ENCODE measurements around the gene CT47C1. TPM values are rescaled to one million over a fixed set of nuclear protein-coding genes. Genes with fewer than 3 reads are reported as not detected.

Gene CT47C1
- total RNA-seq, 1 experiment from 2014 or later: not detected

DNA sequence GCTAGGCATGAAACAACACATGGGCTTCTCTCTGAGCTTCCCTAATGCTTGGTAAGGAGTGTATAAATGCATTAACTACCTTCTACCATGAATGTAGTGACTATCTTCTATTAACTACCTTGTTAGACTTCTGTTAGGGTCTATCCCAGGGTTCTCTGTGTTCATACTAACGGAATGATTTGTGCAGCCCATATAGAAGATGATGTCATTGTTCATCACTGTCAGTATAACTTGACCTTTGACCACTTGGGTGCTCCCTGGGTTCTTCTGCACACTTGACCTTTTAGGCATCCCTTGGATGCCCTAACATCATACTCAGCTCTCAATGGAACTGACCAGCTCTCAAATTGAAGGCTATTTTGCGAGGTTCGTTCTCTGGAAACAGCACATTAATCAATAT, 30.8 kb upstream of the CT47C1 start:
- peaks cover 4% of the 10 kb centered on the region for H3K4me1 Mint-ChIP-seq (ENCODE audit: insufficient read depth, unreplicated experiment)
- no peak for DNase-seq (ENCODE audit: unreplicated experiment)
- H3K4me3 Mint-ChIP-seq (ENCODE audit: unreplicated experiment): no peak overlapping the region
- no TSS peak for BruUV-seq (replicated peaks)
- no peaks in the 10 kb centered on the region for H3K9me3 Mint-ChIP-seq (ENCODE audit: unreplicated experiment)
- TF ChIP-seq CTCF (IDR thresholded peaks at IDR 0.05; ENCODE audit: unreplicated experiment): no peak
- intact Hi-C loops (cut with micrococcal nuclease): no loop called here
- ChIA-PET CTCF (interaction anchor here (2.0 kb wide), 1 partner anchor 24 kb away, joined by 8 read pairs; no protein-coding TSS in a partner anchor), POLR2A (no interaction called here)
- no peak overlapping the region for H3K27ac Mint-ChIP-seq (ENCODE audit: low read depth, unreplicated experiment)
- H3K36me3 Mint-ChIP-seq (ENCODE audit: insufficient read depth, unreplicated experiment): no peaks in the 10 kb centered on the region
- H3K27me3 Mint-ChIP-seq (ENCODE audit: insufficient read depth, unreplicated experiment): peaks cover 1% of the 10 kb centered on the region

GRCh38 chrX:119042996-119043395, 29.8 kb upstream of the CT47C1 start:
- H3K36me3 Mint-ChIP-seq (ENCODE audit: insufficient read depth, unreplicated experiment): no peaks in the 10 kb centered on the region
- peaks cover 4% of the 10 kb centered on the region for H3K4me1 Mint-ChIP-seq (ENCODE audit: insufficient read depth, unreplicated experiment)
- H3K27ac Mint-ChIP-seq (ENCODE audit: low read depth, unreplicated experiment): no peak overlapping the region
- DNase-seq (ENCODE audit: unreplicated experiment): no peak
- no peak overlapping the region for H3K4me3 Mint-ChIP-seq (ENCODE audit: unreplicated experiment)
- TF ChIP-seq CTCF (IDR thresholded peaks at IDR 0.05; ENCODE audit: unreplicated experiment): no peak
- no TSS peak for BruUV-seq (replicated peaks)
- ChIA-PET POLR2A (interaction anchor here (0.6 kb wide), 1 partner anchor 650 kb away, joined by 3 read pairs; the partner anchor contains the start of gene SEPTIN6), CTCF (interaction anchor here (2.0 kb wide), 1 partner anchor 23 kb away, joined by 8 read pairs; no protein-coding TSS in a partner anchor)
- peaks cover 11% of the 10 kb centered on the region for H3K27me3 Mint-ChIP-seq (ENCODE audit: insufficient read depth, unreplicated experiment)
- intact Hi-C loops (cut with micrococcal nuclease): no loop called here
- no peaks in the 10 kb centered on the region for H3K9me3 Mint-ChIP-seq (ENCODE audit: unreplicated experiment)

DNA sequence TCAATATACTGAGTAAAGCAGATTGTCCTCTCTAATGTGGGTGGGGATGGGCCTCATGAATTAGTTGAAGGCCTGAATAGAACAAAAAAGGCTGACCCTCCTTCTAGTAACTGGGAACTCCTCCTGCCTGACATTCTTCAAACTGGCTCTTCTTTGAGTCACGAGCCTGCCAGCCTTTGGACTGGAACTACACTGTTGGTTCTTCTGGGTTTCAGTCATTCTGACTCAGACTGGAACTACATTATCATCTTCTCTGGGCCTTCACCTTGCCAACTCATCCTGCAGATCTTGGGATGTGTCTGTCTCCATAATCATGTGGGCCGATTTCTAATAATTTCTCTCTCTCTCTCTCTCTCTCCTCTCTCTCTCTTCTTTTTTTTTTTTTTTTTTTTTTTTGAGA, 26.9 kb upstream of the CT47C1 start:
- Mint-ChIP-seq H3K36me3 (ENCODE audit: insufficient read depth, unreplicated experiment) (no peaks in the 10 kb centered on the region), H3K4me1 (ENCODE audit: insufficient read depth, unreplicated experiment) (peaks cover 4% of the 10 kb centered on the region), H3K9me3 (ENCODE audit: unreplicated experiment) (no peaks in the 10 kb centered on the region), H3K27me3 (ENCODE audit: insufficient read depth, unreplicated experiment) (peaks cover 40% of the 10 kb centered on the region), H3K27ac (ENCODE audit: low read depth, unreplicated experiment) (no peak overlapping the region), H3K4me3 (ENCODE audit: unreplicated experiment) (no peak overlapping the region)
- no peak for DNase-seq (ENCODE audit: unreplicated experiment)
- TF ChIP-seq CTCF (IDR thresholded peaks at IDR 0.05; ENCODE audit: unreplicated experiment): no peak
- intact Hi-C loops (cut with micrococcal nuclease): no loop called here
- CTCF ChIA-PET: no interaction called here
- BruUV-seq (replicated peaks): no TSS peak
- POLR2A ChIA-PET: no interaction called here

DNA sequence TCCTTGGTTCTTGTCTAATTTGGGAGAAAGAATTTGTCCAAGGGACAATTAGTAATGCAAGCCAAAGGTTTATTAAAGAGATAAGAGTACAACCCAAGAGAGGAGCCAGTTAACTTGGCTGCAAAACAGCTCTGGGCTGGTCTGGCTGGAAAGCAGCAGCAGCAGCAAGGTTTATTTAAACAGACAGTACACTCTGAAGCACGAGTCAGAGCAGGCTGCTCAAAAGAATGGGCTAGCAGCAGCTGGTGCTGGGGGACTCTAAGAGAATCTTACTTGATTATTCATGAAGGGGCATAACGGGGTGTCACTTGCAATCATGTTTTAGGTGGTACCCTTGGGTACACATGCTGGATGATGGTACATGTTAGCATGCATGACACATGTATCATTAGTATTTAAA, 17.1 kb upstream of the CT47C1 start:
- no peak for DNase-seq (ENCODE audit: unreplicated experiment)
- POLR2A ChIA-PET: no interaction called here
- H3K27ac Mint-ChIP-seq (ENCODE audit: low read depth, unreplicated experiment): no peak overlapping the region
- CTCF ChIA-PET: interaction anchor here (0.7 to 1.9 kb wide), 3 partner anchors 10 to 12 kb away, joined by 3 to 6 read pairs (median 3); no protein-coding TSS in a partner anchor
- H3K4me3 Mint-ChIP-seq (ENCODE audit: unreplicated experiment): no peak overlapping the region
- BruUV-seq (replicated peaks): no TSS peak
- H3K27me3 Mint-ChIP-seq (ENCODE audit: insufficient read depth, unreplicated experiment): peaks cover 45% of the 10 kb centered on the region
- intact Hi-C loops (cut with micrococcal nuclease): no loop called here
- H3K4me1 Mint-ChIP-seq (ENCODE audit: insufficient read depth, unreplicated experiment): no peaks in the 10 kb centered on the region
- no peaks in the 10 kb centered on the region for H3K36me3 Mint-ChIP-seq (ENCODE audit: insufficient read depth, unreplicated experiment)
- no peak for TF ChIP-seq CTCF (IDR thresholded peaks at IDR 0.05; ENCODE audit: unreplicated experiment)
- no peaks in the 10 kb centered on the region for H3K9me3 Mint-ChIP-seq (ENCODE audit: unreplicated experiment)
